Measurements from ENCODE around the gene CLCN1.
"Not testable (repeated sequence)": the region's sequence is repeated elsewhere in the genome, so short reads cannot be mapped to it uniquely, and the experiment has no call there.

Gene CLCN1

DNA sequence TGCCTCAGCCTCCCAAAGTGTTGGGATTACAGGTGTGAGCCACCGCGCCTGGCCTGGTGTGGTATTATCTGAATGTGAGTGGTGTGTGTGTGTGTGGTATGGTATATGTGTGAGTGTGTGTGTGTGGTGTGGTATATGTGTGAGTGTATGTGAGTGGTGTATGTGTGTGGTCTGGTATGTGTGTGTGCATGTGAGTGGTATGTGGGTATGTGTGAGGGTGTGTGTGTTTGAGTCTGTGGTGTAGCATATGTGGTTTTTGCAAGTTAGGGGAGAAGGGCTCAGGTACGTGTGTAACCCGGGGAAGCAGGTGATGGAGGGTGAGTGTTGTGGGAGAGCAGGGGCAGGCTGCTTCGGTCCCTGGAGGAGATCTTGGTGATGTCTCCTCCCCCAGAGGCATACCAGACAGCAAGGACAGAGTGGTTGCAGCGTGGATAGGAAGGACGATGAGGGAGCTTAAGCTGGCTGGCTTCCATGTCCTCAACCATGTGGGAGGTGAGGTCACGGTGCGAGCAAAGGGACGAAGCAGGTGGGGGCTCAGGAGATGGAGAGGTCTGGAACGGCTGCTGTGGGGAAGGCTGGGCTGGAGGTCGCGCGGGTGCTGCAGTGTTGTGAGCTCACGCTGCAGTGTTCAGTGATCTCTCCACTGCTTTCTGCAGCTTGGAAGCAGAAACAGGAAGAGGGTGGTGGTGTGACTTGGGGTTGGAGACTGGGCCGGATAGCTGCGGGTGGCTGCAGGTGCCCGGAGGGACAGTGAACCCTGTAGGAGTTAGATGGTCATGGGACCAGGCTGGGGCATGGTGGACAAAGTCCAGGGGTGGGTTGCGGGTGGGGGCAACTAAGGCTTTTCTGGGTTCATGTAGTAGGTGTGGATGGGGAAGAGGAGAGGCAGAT lies 70.2 kb downstream of the CLCN1 start:
- no peak for DNase-seq (ENCODE audit: low spot score)

DNA sequence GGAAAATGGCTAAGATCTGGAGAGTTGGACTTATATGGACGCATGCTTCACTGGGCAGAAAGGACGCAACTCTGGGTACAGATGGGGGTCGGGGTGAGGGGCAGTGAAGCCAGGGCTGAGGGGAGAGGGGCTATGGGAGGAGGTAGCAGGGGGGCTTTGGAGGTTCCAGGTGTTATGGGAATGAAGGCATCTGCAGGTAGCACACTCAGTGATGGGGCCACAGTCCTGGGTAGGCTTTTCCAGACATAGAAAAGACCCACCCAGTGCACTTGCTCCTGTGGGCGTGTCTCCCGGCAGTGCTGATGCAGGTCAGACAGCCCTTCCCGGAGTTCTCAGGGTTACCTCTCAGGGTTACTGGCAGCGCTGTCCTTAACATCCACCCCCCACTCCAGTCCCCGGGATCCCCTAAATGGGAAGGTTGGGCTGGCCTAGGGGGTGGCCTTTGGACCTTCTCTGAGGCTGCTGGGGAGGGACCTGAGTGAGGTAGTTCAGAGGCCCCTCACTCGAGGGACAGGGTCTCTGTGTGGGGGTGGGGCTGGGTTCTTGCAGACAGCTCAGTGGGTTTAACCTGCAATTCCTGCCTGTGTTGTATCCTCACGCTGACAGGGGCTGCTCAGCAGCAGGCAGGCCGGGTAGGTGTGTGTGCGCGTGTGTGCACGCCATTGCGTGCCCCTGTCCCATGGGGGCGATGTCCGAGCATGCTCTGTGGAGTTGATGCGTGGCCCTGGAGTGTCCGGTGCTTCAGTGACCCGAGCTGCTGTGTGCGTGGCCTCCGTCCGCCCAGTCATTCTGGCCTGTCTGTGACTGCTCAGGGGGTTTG lies 71.5 kb downstream of the CLCN1 start:
- no peak for DNase-seq (ENCODE audit: low spot score)

DNA sequence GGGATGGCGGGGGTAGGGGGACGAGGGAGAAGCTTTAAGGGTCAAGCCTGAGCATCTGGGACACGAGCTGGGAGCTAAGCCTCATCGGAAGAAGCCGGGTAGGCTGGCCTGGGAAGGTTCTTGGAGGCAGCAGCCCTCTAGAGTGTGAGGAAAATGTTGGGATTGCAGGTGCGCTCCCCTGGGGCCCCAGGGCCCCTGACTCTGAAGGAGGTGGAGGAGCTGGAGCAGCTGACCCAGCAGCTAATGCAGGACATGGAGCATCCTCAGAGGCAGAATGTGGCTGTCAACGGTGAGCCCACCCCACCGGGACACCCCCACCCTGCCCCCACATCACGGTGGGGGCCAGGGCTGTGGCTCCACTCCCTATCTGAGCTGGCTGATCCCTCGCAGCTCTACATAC lies 72.1 kb downstream of the CLCN1 start:
- no peak for DNase-seq (ENCODE audit: low spot score)

DNA sequence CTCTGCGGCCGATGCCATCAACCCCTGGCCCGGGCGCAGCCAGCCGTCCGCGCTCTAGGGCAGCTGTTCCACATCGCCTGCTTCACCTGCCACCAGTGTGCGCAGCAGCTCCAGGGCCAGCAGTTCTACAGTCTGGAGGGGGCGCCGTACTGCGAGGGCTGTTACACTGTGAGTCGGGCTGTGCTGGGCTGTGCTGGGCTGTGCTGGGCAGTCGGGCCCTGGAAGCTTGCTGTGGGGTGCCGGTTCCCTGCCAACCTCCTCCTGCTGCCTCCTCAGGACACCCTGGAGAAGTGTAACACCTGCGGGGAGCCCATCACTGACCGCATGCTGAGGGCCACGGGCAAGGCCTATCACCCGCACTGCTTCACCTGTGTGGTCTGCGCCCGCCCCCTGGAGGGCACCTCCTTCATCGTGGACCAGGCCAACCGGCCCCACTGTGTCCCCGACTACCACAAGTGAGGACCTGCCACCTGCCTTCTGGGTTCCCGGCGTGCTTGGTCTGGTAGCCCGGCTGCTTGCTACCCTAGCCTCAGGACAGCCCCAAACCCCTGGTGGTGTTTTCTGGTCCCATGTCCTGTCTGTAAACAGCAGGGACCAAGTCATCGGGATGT lies 72.7 kb downstream of the CLCN1 start:
- no peak for DNase-seq (ENCODE audit: low spot score)

DNA sequence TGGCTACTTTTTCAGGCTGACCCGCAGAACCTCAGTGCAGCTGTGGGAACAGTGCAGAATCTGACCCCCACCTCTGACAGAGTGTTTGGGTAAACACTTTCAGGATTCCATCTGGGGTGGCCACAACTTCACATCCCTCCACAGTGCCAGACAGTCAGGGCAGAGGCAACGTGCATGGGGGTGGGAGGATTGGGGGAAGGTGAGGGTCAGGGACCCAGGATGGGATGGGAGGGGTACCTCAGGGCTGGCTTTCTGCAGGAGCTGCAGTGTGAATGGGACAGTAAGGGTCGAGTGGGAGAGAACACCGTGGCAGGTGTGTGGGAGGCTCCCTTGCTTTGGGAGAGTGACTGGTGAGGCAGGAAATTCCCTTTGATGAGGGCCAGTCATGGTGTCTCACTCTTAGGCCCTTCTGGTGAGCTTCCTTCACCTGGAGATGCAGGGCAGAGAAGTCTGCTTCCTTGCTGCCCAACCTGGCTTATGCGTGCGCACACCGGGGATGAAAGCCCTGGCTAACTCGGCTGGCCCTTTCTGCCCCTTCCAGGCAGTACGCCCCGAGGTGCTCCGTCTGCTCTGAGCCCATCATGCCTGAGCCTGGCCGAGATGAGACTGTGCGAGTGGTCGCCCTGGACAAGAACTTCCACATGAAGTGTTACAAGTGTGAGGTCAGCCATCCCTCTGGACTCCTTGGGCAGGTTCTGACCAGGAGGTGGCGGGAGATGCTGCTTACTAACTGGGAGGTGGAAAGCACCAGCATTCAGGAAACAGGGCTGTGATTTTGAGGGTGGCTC lies 73.6 kb downstream of the CLCN1 start:
- DNase-seq (ENCODE audit: low spot score): no peak

DNA sequence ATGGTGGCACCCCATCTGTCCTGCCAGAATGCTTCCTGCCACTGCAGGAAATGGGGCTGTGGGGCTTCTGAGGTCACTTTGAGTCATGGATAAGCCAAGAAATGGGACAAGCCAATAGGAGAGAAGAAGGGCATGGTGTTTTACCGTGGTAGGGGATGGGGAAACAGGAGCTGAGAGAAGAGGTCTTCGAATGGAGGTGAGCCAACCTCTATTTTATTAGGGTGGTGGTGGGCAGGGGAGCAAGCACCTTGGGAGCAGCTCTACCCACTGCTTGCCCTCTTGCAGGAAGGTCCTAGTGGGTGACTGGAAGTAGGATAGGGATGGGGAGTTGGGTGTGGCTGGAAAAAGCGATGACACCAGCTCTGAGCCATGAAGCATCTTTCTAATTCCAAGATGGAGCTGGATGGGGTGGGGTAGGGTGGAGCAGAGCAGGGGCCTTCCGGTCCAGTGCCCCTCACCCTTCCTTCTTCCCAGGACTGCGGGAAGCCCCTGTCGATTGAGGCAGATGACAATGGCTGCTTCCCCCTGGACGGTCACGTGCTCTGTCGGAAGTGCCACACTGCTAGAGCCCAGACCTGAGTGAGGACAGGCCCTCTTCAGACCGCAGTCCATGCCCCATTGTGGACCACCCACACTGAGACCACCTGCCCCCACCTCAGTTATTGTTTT lies 74.3 kb downstream of the CLCN1 start:
- DNase-seq (ENCODE audit: low spot score): no peak

DNA sequence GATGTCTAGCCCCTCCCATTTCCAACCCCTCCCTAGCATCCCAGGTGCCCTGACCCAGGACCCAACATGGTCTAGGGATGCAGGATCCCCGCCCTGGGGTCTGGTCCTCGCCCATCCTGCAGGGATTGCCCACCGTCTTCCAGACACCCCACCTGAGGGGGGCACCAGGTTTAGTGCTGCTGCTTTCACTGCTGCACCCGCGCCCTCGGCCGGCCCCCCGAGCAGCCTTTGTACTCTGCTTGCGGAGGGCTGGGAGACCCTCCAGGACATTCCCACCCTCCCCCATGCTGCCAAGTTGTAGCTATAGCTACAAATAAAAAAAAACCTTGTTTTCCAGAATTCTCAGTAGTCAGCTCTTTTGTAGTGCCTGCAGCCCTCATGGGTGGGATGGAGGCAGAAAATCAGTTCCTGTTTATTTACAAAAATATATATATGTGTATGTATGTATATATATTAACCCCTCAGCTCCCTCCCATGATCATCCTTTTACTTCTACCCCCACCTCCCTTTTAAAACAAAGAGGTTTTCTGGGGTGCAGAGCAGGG lies 74.9 kb downstream of the CLCN1 start:
- no peak for DNase-seq (ENCODE audit: low spot score)

DNA sequence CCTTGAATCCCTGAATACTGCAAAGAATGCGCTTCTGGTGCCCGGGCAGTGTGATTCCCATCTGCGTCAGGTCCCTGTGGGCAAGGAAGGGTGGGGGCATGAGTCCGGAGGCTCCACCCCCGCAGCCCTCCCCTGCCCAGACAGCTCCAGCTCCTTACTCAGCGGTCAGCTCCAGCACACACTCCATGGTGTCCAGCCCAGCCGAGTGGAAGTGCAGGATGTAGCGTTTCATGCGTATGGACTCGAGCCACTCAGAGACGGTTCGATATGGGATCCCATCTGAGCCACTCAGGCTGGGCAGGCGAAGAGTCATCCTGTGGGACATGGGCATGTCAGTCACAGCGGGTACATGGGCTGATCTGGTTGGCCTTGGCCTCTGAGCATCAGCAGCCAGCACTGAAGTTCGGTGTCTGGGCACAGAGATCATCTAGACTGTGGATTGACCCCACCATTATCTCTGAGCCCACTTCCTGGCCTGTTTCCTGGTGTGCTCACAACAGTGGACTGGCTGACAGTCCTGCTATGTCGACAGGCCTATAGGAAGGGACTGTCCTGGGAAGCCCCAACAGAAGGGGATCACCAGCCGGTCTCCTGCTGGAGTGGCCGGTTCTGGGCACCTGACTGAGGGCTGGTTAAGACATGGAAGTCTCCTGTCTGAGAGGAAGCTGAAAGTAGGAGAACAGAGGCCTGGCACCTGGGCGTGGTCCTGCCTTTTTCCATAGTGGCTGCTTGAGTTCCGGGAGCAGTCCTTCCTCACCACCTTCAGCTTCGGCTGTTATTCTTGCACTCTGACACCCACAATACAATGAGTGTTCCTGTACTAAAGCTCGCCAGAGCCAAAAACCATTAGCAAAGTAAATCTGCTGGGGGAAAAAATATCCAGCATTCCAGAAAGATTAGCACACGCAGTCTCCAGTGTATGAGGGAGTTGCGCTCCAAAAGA lies 75.8 kb downstream of the CLCN1 start:
- DNase-seq (ENCODE audit: low spot score): no peak

DNA sequence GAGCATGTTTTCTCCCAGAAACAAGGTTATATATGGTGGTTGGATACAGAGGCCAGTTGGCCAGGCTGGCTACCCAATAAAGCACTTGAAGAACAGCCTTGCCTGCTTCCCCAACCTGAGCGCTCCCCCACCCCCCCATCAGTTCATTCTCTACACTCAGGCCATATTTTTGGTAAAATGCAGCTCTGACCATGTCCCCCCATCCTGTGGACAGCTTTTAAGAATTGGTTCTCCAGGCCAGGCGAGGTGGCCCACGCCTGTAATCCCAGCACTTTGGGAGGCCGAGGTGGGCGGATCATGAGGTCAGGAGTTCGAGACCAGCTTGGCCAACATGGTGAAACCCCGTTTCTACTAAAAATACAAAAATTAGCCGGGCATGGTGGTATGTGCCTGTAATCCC lies 76.5 kb downstream of the CLCN1 start:
- not testable (repeated sequence) for DNase-seq (ENCODE audit: low spot score)

DNA sequence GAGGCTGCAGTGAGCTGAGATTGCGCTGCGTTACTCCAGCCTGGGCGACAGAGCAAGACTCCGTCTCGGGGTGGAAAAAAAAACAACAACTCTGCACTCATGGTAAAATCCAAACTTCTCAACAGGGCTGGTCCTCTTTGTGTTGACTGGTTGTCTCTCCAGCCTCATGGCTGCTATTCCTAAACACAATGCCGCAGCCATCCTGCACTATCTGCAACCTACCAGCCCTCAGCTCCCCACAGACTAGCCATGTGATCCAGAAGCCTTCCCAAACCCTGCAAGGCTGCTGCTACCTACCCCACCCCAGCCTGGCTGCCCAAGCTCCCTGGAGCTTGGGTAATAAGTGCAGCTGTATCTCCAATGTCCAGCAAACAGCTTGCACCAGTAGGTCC lies 77.0 kb downstream of the CLCN1 start:
- no peak for DNase-seq (ENCODE audit: low spot score)

DNA sequence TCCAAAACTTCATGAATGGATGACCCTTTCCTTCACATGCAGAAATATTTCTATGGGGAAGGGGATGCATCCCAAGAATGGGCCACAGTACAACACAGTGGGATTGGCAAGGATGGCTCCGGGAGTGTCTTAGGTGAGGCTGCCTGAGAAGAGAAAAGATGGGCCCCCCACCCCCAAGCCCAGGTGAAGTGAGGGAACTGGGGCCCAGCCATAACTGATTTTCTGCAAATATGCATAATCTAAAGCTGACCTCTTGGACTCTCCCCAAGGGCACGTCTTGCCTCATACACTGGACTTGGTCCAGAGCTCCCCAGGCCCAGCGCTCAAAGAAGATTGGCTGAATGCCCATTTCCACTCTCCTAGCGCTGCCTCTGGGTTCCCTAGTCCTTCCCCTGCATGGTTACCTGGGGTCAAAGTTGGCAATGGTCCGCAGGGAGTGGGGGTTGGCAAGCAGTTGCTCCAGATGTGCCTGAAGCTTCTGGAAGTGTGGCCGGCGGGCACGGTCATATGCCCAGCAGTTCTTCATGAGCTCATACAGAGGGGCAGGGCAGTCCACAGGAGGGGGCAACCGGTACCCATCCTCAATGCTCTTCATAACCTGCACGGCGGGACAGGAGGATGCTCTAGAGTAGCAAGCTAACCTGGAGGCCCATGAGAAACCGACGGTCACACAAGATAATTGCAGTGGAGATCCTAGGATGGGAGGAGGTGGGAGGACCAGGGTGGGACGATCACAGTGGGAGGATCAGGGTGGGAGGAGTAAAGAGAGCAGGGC lies 77.5 kb downstream of the CLCN1 start:
- no peak for DNase-seq (ENCODE audit: low spot score)

DNA sequence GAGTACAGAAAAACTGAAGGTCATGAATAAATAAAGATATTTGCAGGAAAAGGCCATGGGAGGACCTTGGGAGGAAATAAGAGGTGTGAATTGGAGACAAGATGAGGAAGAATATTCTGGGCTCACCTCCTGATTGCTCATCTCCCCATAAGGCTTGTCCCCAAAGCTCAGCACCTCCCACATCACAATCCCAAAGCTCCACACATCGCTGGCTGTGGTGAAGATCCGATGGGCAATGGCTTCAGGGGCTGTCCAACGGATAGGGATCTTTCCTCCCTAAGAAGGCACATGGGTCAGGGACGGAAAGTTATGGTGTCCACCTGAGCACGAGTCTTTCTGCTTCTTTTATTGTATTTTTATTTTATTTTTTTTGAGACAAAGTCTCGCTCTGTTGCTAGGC lies 78.2 kb downstream of the CLCN1 start:
- no peak for DNase-seq (ENCODE audit: low spot score)

DNA sequence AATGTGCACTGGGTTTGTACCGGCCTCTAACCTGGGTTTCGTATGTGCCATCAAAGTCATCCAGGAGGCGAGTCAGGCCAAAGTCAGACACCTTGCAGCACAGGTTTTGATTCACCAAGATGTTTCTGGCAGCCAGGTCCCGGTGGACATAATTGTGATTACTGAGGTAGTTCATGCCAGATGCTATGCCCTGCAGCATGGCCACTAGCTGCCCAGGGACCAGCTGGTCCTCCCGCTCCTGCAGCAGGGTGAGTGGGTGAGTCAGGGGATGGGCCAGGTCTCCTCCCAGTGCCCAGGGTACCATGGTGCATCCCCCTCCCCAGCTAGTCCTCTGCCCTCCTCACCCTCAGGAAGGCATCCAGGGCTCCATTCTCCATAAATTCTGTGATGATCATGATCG lies 78.9 kb downstream of the CLCN1 start:
- DNase-seq (ENCODE audit: low spot score): no peak

DNA sequence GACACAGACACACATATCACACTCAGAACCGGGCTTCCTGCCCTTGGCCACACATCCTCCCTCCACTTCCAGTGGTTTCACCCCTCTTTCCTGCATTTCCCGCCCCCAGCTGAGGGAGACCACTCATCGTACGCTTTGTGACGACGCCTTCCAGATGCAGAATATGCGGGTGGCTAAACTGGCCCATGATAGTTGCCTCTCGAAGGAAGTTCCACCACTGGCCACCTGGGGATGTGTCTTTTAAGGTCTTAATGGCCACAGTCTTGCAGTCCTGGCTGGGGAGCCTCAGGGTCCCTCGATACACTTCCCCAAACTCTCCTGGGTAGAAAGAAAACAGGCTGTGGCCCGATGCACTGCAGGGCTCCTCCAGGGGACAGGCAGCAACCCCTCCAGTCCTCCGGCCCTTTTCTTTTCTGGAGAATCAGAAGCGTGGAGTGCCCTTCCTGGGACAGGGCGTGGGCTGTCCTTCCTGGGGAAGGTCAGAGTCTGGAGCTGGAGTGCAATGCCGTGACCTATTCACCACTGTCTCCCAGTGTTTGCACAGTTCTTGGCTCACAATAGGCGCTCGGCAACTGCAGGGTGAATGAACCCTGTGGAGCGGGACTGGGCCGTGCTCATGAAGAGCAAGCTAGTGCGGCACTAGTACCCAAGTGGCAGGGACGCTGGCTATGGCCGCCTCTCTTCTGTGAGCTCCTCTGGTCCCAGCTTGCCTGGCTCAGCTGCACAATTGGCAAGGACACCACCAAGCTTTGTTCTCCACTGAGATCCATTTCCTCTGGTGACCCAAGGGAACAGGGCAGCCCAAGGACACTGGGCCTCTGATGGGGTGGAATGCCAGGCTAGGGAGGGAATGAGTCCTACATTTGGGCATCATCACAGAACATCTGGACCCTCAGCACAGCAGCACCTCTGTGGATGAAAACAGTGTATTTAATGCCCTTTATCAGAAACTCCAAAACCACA lies 79.6 kb downstream of the CLCN1 start:
- no peak for DNase-seq (ENCODE audit: low spot score)

DNA sequence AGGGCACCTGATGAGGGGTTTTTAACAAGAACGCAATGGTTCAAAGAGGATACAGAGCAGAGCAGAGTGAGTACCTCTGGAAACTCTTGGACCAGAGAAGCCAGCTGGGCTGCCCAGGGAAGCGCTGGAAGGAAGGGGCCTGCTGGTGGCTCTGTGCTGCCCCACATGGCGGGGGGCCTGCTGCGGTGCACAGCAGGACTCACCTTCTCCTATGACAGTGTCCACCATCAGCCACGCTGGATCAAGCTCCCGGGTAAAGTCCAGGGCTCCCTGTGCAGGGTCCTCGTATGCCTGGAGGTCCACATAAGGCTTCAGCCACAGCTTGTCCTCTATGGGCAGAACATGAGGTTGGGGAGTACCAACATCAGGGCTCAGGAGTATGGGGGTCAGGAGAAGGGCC lies 80.3 kb downstream of the CLCN1 start:
- no peak for DNase-seq (ENCODE audit: low spot score)

DNA sequence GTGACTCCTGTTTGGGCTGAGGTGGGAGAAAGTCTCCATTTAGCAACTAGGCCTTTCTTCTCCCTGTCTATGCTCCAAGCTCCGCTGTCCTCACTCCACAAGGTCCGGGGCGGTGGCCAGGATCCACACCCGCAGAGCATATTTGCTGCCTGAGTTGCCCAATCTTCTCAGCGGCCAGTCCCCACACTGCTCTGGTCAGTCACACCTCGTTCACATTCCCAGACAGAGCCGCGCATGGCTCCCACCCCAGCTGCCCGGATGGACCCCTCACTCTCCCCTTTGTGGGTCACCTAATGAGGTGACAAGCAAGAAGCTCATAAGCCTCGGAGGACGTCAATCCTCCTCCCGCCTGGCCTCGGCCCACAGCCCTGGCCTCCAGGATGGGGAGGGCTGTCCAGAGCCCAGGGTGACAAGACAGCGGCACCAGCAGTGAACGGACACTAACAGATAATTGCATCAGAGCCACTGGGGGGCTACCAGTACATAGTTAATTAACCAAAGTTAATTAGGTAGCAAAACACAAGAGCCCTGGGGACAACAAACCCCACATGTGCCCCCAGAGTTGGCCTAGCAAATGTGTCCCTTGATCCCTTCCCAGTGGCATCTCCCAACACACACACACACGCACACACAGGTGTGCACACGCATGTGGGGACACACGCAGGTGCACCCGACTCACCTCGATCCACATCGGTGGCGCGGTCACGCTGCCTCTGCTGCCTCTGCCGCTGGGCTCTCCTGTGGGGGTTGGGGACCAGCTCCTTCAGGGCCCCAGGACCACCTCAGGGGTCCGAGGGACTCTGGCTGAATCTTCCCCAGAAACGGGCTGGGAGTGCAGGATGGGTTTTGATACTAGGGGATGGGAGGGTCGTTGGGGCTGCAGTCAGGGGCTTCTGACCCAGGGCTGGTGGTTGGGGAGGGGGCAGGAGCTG lies 81.0 kb downstream of the CLCN1 start:
- no peak for DNase-seq (ENCODE audit: low spot score)
